SK-N-SH (cell line): ENCODE data around the gene ADGRL3. TPM values are rescaled to one million over a fixed set of nuclear protein-coding genes. Genes with fewer than 3 reads are reported as not detected.

Source experiments
- CTCF ChIA-PET: fragments of 300-600, 350-600 bp; formaldehyde crosslinking; extraction: SDS; loops from one replicate; lab custom pipeline; 2021; lab: Yijun Ruan, JAX
- POLR2A ChIA-PET: fragments of 350-600 bp; sonication (Branson Sonifier 250); formaldehyde crosslinking; extraction: SDS; loops from one replicate; lab custom pipeline; 2020; ENCODE audit warnings: antibody characterized with exemption, inconsistent platforms; lab: Yijun Ruan, JAX
- DNase-seq: peaks from one replicate; pipeline ENCODE4 v3.0.0; 2012
- H2AFZ ChIP-seq: fragments of 200-600 bp; sonication (generic); 2 replicates; pipeline ENCODE4 v1.8.1; 2016; ENCODE audit warnings: antibody characterized with exemption, mild to moderate bottlenecking, low read depth
- H3F3A ChIP-seq: fragments of 200-600 bp; sonication (generic); replicated peaks from 2 replicates; pipeline ENCODE3; 2016; ENCODE audit warnings: antibody characterized with exemption, mild to moderate bottlenecking; ENCODE audit not compliant: insufficient read depth
- H3K27ac ChIP-seq, 2 experiments: fragments of 200-500 bp in 1 of 2; fragments of 200-600 bp in 1 of 2; sonication (Bioruptor generic) in 1 of 2; sonication (generic), shearing (Covaris generic) in 1 of 2; 2 replicates each; pipeline versions ENCODE4 v1.5.1 to v1.6.1; 2014 to 2016; ENCODE audit warnings: low read depth in 2 of 2, inconsistent platforms in 1 of 2, low read length in 1 of 2, mild to moderate bottlenecking in 1 of 2, mixed read lengths in 1 of 2
- H3K27me3 ChIP-seq: fragments of 200-600 bp; sonication (generic), shearing (Covaris generic); 2 replicates; pipeline ENCODE4 v1.6.1; 2016; ENCODE audit warnings: mixed run types; ENCODE audit not compliant: insufficient read depth
- H3K36me3 ChIP-seq, 2 experiments: fragments of 200-500 bp in 1 of 2; fragments of 200-600 bp in 1 of 2; sonication (Bioruptor generic) in 1 of 2; sonication (generic) in 1 of 2; replicated peaks in 1 of 2; 2 replicates each; pipeline versions ENCODE3 to v1.5.1; 2014 to 2016; ENCODE audit warnings: low read length in 1 of 2, mild to moderate bottlenecking in 1 of 2; ENCODE audit not compliant: insufficient read depth in 2 of 2, control insufficient read depth in 1 of 2
- H3K4me1 ChIP-seq, 2 experiments: fragments of 200-500 bp in 1 of 2; fragments of 200-600 bp in 1 of 2; sonication (Bioruptor generic) in 1 of 2; sonication (generic), shearing (Covaris generic) in 1 of 2; 2 replicates each; pipeline versions ENCODE4 v1.5.1 to v1.6.1; 2014 to 2016; ENCODE audit warnings: low read depth in 1 of 2, low read length in 1 of 2, mixed run types in 1 of 2; ENCODE audit not compliant: insufficient read depth in 2 of 2, control insufficient read depth in 1 of 2
- H3K4me2 ChIP-seq: fragments of 200-600 bp; sonication (generic), shearing (Covaris generic); 2 replicates; pipeline ENCODE4 v1.6.1; 2017; ENCODE audit warnings: mixed run types
- H3K4me3 ChIP-seq, 2 experiments: fragments of 200-500 bp in 1 of 2; fragments of 200-600 bp in 1 of 2; sonication (Bioruptor generic) in 1 of 2; sonication (generic), shearing (Covaris generic) in 1 of 2; 2 replicates each; pipeline versions ENCODE4 v1.5.1 to v1.8.1; 2014 to 2016; ENCODE audit warnings: low read depth in 2 of 2, inconsistent platforms in 1 of 2, low read length in 1 of 2, mild to moderate bottlenecking in 1 of 2, mixed read lengths in 1 of 2, moderate library complexity in 1 of 2
- H3K79me2 ChIP-seq: fragments of 200-600 bp; sonication (generic); 2 replicates; pipeline ENCODE4 v1.8.1; 2017; ENCODE audit warnings: mild to moderate bottlenecking; ENCODE audit not compliant: insufficient read depth
- H3K9ac ChIP-seq: fragments of 200-600 bp; sonication (generic); 2 replicates; pipeline ENCODE4 v1.6.1; 2017; ENCODE audit warnings: mixed run types
- H3K9me2 ChIP-seq: fragments of 200-600 bp; sonication (generic); 2 replicates; pipeline ENCODE4 v1.6.1; 2017; ENCODE audit warnings: mixed run types
- H3K9me3 ChIP-seq: fragments of 200-600 bp; sonication (generic); 2 replicates; pipeline ENCODE4 v1.6.1; 2017; ENCODE audit warnings: mixed run types, mild to moderate bottlenecking, moderate library complexity
- H4K20me1 ChIP-seq: fragments of 200-600 bp; sonication (generic); 2 replicates; pipeline ENCODE4 v1.6.1; 2017; ENCODE audit warnings: mild to moderate bottlenecking, mixed run types; ENCODE audit not compliant: insufficient read depth
- ELF1 ChIP-seq: IDR thresholded peaks from 2 replicates; pipeline ENCODE4 v1.4.0; 2012
- FOSL2 ChIP-seq: IDR thresholded peaks from 2 replicates; pipeline ENCODE4 v1.4.0; 2012; ENCODE audit warnings: low read depth, mild to moderate bottlenecking, moderate library complexity, borderline replicate concordance
- FOXJ3 ChIP-seq: sonication (generic); formaldehyde crosslinking; IDR thresholded peaks from 2 replicates; pipeline ENCODE4 v1.5.1; 2020; ENCODE audit warnings: mild to moderate bottlenecking, missing genetic modification reagents
- FOXM1 ChIP-seq: IDR thresholded peaks from 2 replicates; pipeline ENCODE4 v1.4.0; 2012; ENCODE audit warnings: low read depth, mild to moderate bottlenecking
- GABPA ChIP-seq: IDR thresholded peaks from 2 replicates; pipeline ENCODE4 v1.4.0; 2012; ENCODE audit warnings: low read depth, mild to moderate bottlenecking
- GATA2 ChIP-seq: sonication (generic); formaldehyde crosslinking; IDR thresholded peaks from 2 replicates; pipeline ENCODE4 v1.5.0; 2020; ENCODE audit warnings: mild to moderate bottlenecking, missing genetic modification reagents
- MXI1 ChIP-seq: IDR thresholded peaks from 2 replicates; pipeline ENCODE4 v1.6.1; 2012; ENCODE audit warnings: mild to moderate bottlenecking, low read depth, low read length, improper control_type of control experiment
- NFIC ChIP-seq: IDR thresholded peaks from 2 replicates; pipeline ENCODE4 v1.4.0; 2012; ENCODE audit warnings: borderline replicate concordance
- RCOR1 ChIP-seq: fragments of 150-350 bp; IDR thresholded peaks from 2 replicates; pipeline ENCODE4 v1.6.1; 2017; ENCODE audit warnings: antibody characterized with exemption, low read length
- RFX5 ChIP-seq: IDR thresholded peaks from 2 replicates; pipeline ENCODE4 v1.6.1; 2012; ENCODE audit warnings: mild to moderate bottlenecking, improper control_type of control experiment, low read length
- RXRA ChIP-seq: IDR thresholded peaks from 2 replicates; pipeline ENCODE4 v1.4.0; 2012; ENCODE audit warnings: low read depth, mild to moderate bottlenecking, borderline replicate concordance
- SIN3A ChIP-seq: IDR thresholded peaks from 2 replicates; pipeline ENCODE4 v1.6.1; 2012; ENCODE audit warnings: low read depth, mild to moderate bottlenecking, low read length, moderate library complexity, borderline replicate concordance
- TCF12 ChIP-seq: IDR thresholded peaks from 2 replicates; pipeline ENCODE4 v1.4.0; 2012
- YY1 ChIP-seq: IDR thresholded peaks from 2 replicates; pipeline ENCODE4 v1.4.0; 2012; ENCODE audit warnings: low read depth, mild to moderate bottlenecking
- WGBS: methylation state at CpG from one replicate; pipeline ENCODE4 v1.1.6; 2017; ENCODE audit warnings: low lambda C conversion rate; 5-methylcytosine and 5-hydroxymethylcytosine counted together
- polyA plus RNA-seq, 3 experiments: library from polyadenylated mRNA; depleted of rRNA; stranded (reverse); fragments of >200 nt; gene quantifications; 2 replicates each; pipeline ENCODE4 v1.2.3, GENCODE V29; 2012
- TF ChIP-seq, protein P1 (sequence below): IDR thresholded peaks from 2 replicates; pipeline ENCODE4 v1.4.0; 2012; ENCODE audit warnings: low read depth
- TF ChIP-seq, protein P2 (sequence below): fragments of 200-600 bp; sonication (generic); IDR thresholded peaks from 2 replicates; pipeline ENCODE4 v1.6.1; 2017; ENCODE audit warnings: antibody characterized with exemption, mild to moderate bottlenecking, moderate library complexity
- TF ChIP-seq, protein P3 (sequence below): IDR thresholded peaks from 2 replicates; pipeline ENCODE4; 2012
- TF ChIP-seq, protein P4 (sequence below): IDR thresholded peaks from 2 replicates; pipeline ENCODE4 v1.4.0; 2012; ENCODE audit warnings: low read depth, borderline replicate concordance

ADGRL3 gene
- polyA plus RNA-seq, 1 of the 3 experiments (the other 2 are of a cell fraction), result 0.03 TPM

DNA sequence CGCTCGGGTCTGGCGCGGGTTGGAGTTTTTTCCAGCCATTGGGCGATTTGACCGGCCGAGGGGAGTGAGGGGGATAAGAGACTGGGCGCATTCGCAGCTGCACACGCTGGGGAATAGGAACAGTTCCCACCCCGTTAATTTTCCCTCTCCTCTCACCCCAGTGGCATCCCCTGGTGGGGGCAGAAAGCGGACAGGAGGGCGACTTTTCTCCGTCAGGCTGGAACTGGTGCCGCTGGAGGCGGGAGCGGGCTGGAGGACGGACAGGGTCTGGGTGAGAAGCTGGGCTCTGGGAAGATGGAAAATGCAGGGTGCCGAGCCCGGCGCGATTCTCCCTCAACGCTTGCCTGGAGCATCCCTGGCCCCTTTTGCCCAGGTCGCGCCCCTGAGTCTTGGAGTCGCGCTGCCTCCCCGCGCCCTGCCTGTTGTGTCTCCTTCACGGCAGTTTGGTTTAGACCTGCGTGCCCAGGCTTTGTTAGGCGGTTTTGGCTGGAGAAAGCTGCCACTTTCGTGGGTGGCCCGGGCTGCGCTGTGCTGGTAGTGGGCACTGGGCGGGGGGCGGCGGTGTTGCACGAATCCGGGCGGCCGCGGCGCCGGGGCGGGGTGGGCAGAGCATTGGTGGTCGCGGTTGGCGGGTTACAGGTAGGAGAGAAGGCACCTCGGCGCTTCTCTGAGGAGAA is 2.0 kb downstream of the ADGRL3 start:
- no peak overlapping the region for H3K27ac ChIP-seq
- H3K27me3 ChIP-seq, result peaks cover 40% of the 10 kb centered on the region
- no peak overlapping the region for H2AFZ ChIP-seq
- no peak for TF ChIP-seq ELF1
- no peak for TF ChIP-seq FOXM1
- TF ChIP-seq MXI1, result no peak
- TF ChIP-seq GABPA, result no peak
- TF ChIP-seq, protein P1, sequence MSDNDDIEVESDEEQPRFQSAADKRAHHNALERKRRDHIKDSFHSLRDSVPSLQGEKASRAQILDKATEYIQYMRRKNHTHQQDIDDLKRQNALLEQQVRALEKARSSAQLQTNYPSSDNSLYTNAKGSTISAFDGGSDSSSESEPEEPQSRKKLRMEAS, result no peak
- TF ChIP-seq, protein P2, sequence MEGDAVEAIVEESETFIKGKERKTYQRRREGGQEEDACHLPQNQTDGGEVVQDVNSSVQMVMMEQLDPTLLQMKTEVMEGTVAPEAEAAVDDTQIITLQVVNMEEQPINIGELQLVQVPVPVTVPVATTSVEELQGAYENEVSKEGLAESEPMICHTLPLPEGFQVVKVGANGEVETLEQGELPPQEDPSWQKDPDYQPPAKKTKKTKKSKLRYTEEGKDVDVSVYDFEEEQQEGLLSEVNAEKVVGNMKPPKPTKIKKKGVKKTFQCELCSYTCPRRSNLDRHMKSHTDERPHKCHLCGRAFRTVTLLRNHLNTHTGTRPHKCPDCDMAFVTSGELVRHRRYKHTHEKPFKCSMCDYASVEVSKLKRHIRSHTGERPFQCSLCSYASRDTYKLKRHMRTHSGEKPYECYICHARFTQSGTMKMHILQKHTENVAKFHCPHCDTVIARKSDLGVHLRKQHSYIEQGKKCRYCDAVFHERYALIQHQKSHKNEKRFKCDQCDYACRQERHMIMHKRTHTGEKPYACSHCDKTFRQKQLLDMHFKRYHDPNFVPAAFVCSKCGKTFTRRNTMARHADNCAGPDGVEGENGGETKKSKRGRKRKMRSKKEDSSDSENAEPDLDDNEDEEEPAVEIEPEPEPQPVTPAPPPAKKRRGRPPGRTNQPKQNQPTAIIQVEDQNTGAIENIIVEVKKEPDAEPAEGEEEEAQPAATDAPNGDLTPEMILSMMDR, result no peak
- TF ChIP-seq RXRA, result no peak
- TF ChIP-seq TCF12, result no peak
- no peaks in the 10 kb centered on the region for H3K9me2 ChIP-seq
- H4K20me1 ChIP-seq, result no peaks in the 10 kb centered on the region
- DNase-seq, result peak; percentile 60
- no peaks in the 10 kb centered on the region for H3K79me2 ChIP-seq
- no peaks in the 10 kb centered on the region for H3F3A ChIP-seq
- H3K36me3 ChIP-seq, result no peaks in the 10 kb centered on the region
- H3K4me2 ChIP-seq, result peak overlapping the region; percentile 78
- H3K9me3 ChIP-seq, result no peaks in the 10 kb centered on the region
- CTCF ChIA-PET, result interaction anchor here (1.6 kb wide), 1 partner anchor 15 kb away, joined by 5 read pairs; no protein-coding TSS in a partner anchor
- WGBS, result 0% methylated on average over 30 of the region's 51 CpGs
- peak overlapping the region in 1 of 2 experiments; percentile 51; a peak in 1 of 4 replicates for H3K4me3 ChIP-seq
- peaks cover 0 to 16% of the 10 kb centered on the region in 2 experiments; a peak in 2 of 4 replicates for H3K4me1 ChIP-seq
- POLR2A ChIA-PET, result no interaction called here
- H3K9ac ChIP-seq, result no peak overlapping the region

DNA sequence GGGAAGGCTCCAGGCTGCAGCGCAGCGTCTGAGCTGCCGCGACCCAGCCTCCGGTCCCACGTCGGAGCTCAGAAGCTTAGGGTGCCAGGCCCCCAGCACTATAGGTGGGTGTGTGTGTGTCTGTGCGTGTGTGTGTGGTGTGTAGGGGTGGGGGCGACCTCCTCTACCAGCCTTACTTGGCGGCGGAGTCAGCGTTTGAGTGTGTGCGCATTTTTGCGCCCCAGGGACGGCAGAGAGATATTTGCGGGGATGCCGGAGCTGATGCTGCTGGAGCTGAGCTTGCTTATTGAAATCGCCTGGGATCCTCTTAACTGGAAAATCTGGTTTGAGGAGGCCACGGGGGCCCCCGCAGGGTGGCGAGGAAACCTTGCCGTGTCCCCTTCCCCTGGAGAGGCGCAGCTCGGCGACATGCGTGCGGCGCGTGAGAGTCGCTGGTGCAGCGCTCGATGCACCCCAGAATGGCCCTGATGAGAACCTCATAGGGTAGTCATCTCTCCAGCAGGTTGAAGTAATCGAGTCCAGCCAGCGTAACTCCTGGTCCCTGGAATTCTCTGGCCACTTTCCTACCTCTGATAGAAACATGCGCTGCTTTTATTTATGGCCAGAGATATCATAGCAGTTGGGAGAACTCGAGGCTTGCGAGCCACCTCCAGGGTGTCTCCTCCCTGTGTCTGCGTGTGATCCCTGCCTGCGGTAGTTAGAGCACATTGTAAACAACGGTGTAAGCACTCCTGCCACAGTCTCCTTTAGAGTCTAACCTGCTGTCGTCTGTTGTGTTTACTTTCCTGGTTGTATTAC is 2.7 kb downstream of the ADGRL3 start:
- Histone ChIP-seq H3K27me3 (peaks cover 40% of the 10 kb centered on the region), H3K79me2 (no peaks in the 10 kb centered on the region), H3F3A (no peaks in the 10 kb centered on the region), H3K4me1 (peaks cover 0 to 16% of the 10 kb centered on the region in 2 experiments; a peak in 2 of 4 replicates), H3K27ac (no peak overlapping the region), H3K4me3 (no peak overlapping the region; a peak in 1 of 4 replicates), H3K4me2 (no peak overlapping the region), H3K36me3 (no peaks in the 10 kb centered on the region), H3K9ac (no peak overlapping the region), H2AFZ (no peak overlapping the region), H4K20me1 (no peaks in the 10 kb centered on the region), H3K9me3 (no peaks in the 10 kb centered on the region), H3K9me2 (no peaks in the 10 kb centered on the region)
- TF ChIP-seq, protein P3, sequence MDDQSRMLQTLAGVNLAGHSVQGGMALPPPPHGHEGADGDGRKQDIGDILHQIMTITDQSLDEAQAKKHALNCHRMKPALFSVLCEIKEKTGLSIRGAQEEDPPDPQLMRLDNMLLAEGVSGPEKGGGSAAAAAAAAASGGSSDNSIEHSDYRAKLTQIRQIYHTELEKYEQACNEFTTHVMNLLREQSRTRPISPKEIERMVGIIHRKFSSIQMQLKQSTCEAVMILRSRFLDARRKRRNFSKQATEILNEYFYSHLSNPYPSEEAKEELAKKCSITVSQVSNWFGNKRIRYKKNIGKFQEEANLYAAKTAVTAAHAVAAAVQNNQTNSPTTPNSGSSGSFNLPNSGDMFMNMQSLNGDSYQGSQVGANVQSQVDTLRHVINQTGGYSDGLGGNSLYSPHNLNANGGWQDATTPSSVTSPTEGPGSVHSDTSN, result no peak
- TF ChIP-seq GATA2 (CRISPR knock-in tag) (no peak), RFX5 (no peak), FOXJ3 (CRISPR knock-in tag) (no peak), FOXM1 (no peak), RXRA (no peak), NFIC (no peak), YY1 (no peak), FOSL2 (no peak), SIN3A (no peak), ELF1 (no peak), RCOR1 (no peak)
- TF ChIP-seq, protein P1, result no peak
- TF ChIP-seq, protein P4, sequence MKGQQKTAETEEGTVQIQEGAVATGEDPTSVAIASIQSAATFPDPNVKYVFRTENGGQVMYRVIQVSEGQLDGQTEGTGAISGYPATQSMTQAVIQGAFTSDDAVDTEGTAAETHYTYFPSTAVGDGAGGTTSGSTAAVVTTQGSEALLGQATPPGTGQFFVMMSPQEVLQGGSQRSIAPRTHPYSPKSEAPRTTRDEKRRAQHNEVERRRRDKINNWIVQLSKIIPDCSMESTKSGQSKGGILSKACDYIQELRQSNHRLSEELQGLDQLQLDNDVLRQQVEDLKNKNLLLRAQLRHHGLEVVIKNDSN, result no peak
- CTCF ChIA-PET, result interaction anchor here (1.6 kb wide), 1 partner anchor 14 kb away, joined by 5 read pairs; no protein-coding TSS in a partner anchor
- POLR2A ChIA-PET, result no interaction called here
- WGBS, result 4% methylated on average over 22 of the region's 41 CpGs
- peak; percentile 32 for DNase-seq
